Measurements from ENCODE around the gene DDX39B. TPM values are rescaled to one million over a fixed set of nuclear protein-coding genes. Genes with fewer than 3 reads are reported as not detected.

DDX39B gene
- total and polyA plus RNA-seq, 9 of the 15 experiments (the other 6 are each of a cell fraction or from before 2014, with no cell fraction given) = 479 to 869 (median 592) TPM

GRCh38 chr6:31546339-31546957 is 4.6 kb upstream of the DDX39B start, which contains the start of gene ATP6V1G2 (continued):
- TF ChIP-seq PREB (CRISPR knock-in tag; IDR thresholded peaks at IDR 0.05) (no peak), SNAPC5 (CRISPR knock-in tag; IDR thresholded peaks at IDR 0.05) (no peak), ZKSCAN1 (IDR thresholded peaks at IDR 0.05; ENCODE audit: low read depth, low read length) (0 out of 2 replicates have a peak, but pooled peaks have one; percentile 49), PKNOX1 (IDR thresholded peaks at IDR 0.05) (no peak), NR0B1 (IDR thresholded peaks at IDR 0.05; ENCODE audit: partially characterized antibody) (no peak), AFF4 (CRISPR knock-in tag; IDR thresholded peaks at IDR 0.05) (no peak), HDAC2 (IDR thresholded peaks at IDR 0.05) (peak; percentile 90; the same call in 1 of the 2 replicates), ZNF318 (IDR thresholded peaks at IDR 0.05; ENCODE audit: borderline replicate concordance in 1 of 2, low read depth in 1 of 2) (no peak), CBX5 (IDR thresholded peaks at IDR 0.05; ENCODE audit: borderline replicate concordance, low read depth) (no peak), ZFP1 (CRISPR knock-in tag; IDR thresholded peaks at IDR 0.05) (no peak), TAF7 (tag; IDR thresholded peaks at IDR 0.05) (no peak)
